K562 (cell line): Measurements from ENCODE around the gene VAT1L. TPM values are rescaled to one million over a fixed set of nuclear protein-coding genes. Genes with fewer than 3 reads are reported as not detected.

Experiments
- ATAC-seq: fragments of 200-7000 bp; cut with Tn5 transposase; 3 replicates; pipeline ENCODE4 v1.9.1; 2020; ENCODE audit warnings: moderate library complexity
- BruUV-seq: library from RNA; stranded (reverse); fragments of 400-500 nt; replicated peaks from 2 replicates; lab custom pipeline; 2021; lab: Mats Ljungman, UMichigan
- CTCF ChIA-PET: fragments of 300-600 bp; formaldehyde crosslinking; extraction: SDS; loops from one replicate; lab custom pipeline; 2021; ENCODE audit warnings: low intra/inter-chr PET ratio; lab: Yijun Ruan, JAX
- POLR2A ChIA-PET: fragments of 300-600, 350-650 bp; sonication (Branson Sonifier 250); formaldehyde crosslinking; extraction: SDS; loops from one replicate; lab custom pipeline; 2021; ENCODE audit warnings: antibody characterized with exemption, inconsistent platforms; lab: Yijun Ruan, JAX
- DNase-seq, 4 experiments: peaks; one replicate each; pipeline versions ENCODE4 v3.0.0 to v3.0.0-alpha.2; 2011 to 2018; ENCODE audit warnings: low spot score in 3 of 4, mixed read lengths in 3 of 4; ENCODE audit errors: extremely low read depth in 1 of 4
- FAIRE-seq: peaks from 2 replicates; lab custom pipeline; 2011; peaks lifted over from hg19 to GRCh38; lab: Jason Lieb, UNC
- H2AFZ ChIP-seq: 2 replicates; pipeline ENCODE4 v1.6.0; 2011; ENCODE audit warnings: low read depth, low read length, control low read depth, inconsistent platforms
- H3K27ac ChIP-seq: fragments of 200-600 bp; 3 replicates; pipeline ENCODE4 v1.8.0; 2011; ENCODE audit warnings: low read depth, mild to moderate bottlenecking, control low read depth, inconsistent platforms, low read length, moderate library complexity, mixed read lengths; ENCODE audit errors: extremely low read depth
- H3K27me3 ChIP-seq, 2 experiments: fragments of 300-600 bp in 1 of 2; 2 replicates in 1 of 2; 3 replicates in 1 of 2; pipeline versions ENCODE4 v1.6.0 to v1.8.0; 2011; ENCODE audit warnings: inconsistent platforms in 2 of 2, low read length in 2 of 2, mild to moderate bottlenecking in 1 of 2, mixed read lengths in 1 of 2, moderate library complexity in 1 of 2; ENCODE audit not compliant: control insufficient read depth in 2 of 2, insufficient read depth in 2 of 2
- H3K36me3 ChIP-seq: fragments of 300-600 bp; 3 replicates; pipeline ENCODE4 v1.8.0; 2011; ENCODE audit warnings: mild to moderate bottlenecking, low read length, inconsistent platforms; ENCODE audit not compliant: control insufficient read depth, insufficient read depth
- H3K4me1 ChIP-seq, 2 experiments: fragments of 200-600 bp in 1 of 2; replicated peaks in 1 of 2; 2 replicates in 1 of 2; 3 replicates in 1 of 2; pipeline versions ENCODE4 v1.5.1 to v1.8.0; 2011; ENCODE audit warnings: inconsistent platforms in 2 of 2, low read length in 2 of 2, mild to moderate bottlenecking in 1 of 2, mixed read lengths in 1 of 2, moderate library complexity in 1 of 2; ENCODE audit not compliant: control insufficient read depth in 2 of 2, insufficient read depth in 2 of 2
- H3K4me2 ChIP-seq: 2 replicates; pipeline ENCODE4 v1.6.1; 2011; ENCODE audit warnings: low read length, control low read depth, inconsistent platforms, mixed read lengths; ENCODE audit not compliant: insufficient read depth
- H3K4me3 ChIP-seq: fragments of 200-600 bp; sonication (generic), shearing (Covaris generic); 2 replicates; pipeline ENCODE4 v1.5.1; 2016; ENCODE audit warnings: control low read depth, inconsistent platforms
- H3K79me2 ChIP-seq: fragments of 200-600 bp; 3 replicates; pipeline ENCODE4 v1.8.0; 2011; ENCODE audit warnings: low read length, inconsistent platforms; ENCODE audit not compliant: control insufficient read depth, insufficient read depth
- H3K9ac ChIP-seq, 2 experiments: 2 replicates each; pipeline versions ENCODE4 v1.6.0 to v1.6.1; 2011; ENCODE audit warnings: low read depth in 2 of 2, low read length in 2 of 2, control low read depth in 1 of 2, inconsistent platforms in 1 of 2, mild to moderate bottlenecking in 1 of 2, mixed read lengths in 1 of 2; ENCODE audit not compliant: insufficient read depth in 1 of 2
- H3K9me1 ChIP-seq: one replicate; pipeline ENCODE4 v1.6.0; 2011; ENCODE audit warnings: inconsistent platforms, mild to moderate bottlenecking, low read length, moderate library complexity; ENCODE audit not compliant: control insufficient read depth, insufficient read depth
- H3K9me3 ChIP-seq: replicated peaks from 2 replicates; pipeline ENCODE4 v1.5.1; 2011; ENCODE audit warnings: low read depth, low read length, inconsistent platforms; ENCODE audit not compliant: control insufficient read depth, insufficient read depth
- H4K20me1 ChIP-seq: replicated peaks from 2 replicates; pipeline ENCODE4 v1.6.1; 2011; ENCODE audit warnings: low read length, inconsistent platforms, mixed read lengths; ENCODE audit not compliant: control insufficient read depth, insufficient read depth
- CXXC5 ChIP-seq: fragments of 250-450 bp; sonication (Bioruptor Pico); IDR thresholded peaks from 2 replicates; pipeline ENCODE4 v1.8.0; 2022; ENCODE audit warnings: inconsistent platforms, mild to moderate bottlenecking, moderate library complexity
- ETS2 ChIP-seq: IDR thresholded peaks from 2 replicates; pipeline ENCODE4 v1.6.1; 2016; ENCODE audit warnings: borderline replicate concordance, missing genetic modification characterization, mild to moderate bottlenecking, moderate library complexity, missing compliant biosample characterization; ENCODE audit not compliant: poor library complexity, severe bottlenecking
- GTF2F1 ChIP-seq: IDR thresholded peaks from 2 replicates; pipeline ENCODE4 v1.6.1; 2011; ENCODE audit warnings: low read depth, low read length, improper control_type of control experiment
- HDGF ChIP-seq: fragments of 450-650 bp; IDR thresholded peaks from 2 replicates; pipeline ENCODE4 v1.6.1; 2016
- KDM2B ChIP-seq: fragments of 250-450 bp; sonication (Bioruptor Pico); IDR thresholded peaks from 2 replicates; pipeline ENCODE4 v1.8.0; 2021; ENCODE audit warnings: mild to moderate bottlenecking, moderate library complexity
- LARP7 ChIP-seq: fragments of 450-650 bp; IDR thresholded peaks from 2 replicates; pipeline ENCODE4 v1.6.1; 2016
- RFX1 ChIP-seq: fragments of 450-650 bp; IDR thresholded peaks from 2 replicates; pipeline ENCODE4 v1.6.1; 2016; ENCODE audit warnings: mild to moderate bottlenecking, moderate library complexity
- RHOXF2B ChIP-seq: fragments of 250-450 bp; sonication (Bioruptor Pico); conservative IDR thresholded peaks from 2 replicates; pipeline ENCODE4 v1.5.1; 2021
- ZKSCAN8 ChIP-seq: fragments of 200-800 bp; sonication (Bioruptor generic); IDR thresholded peaks from 2 replicates; pipeline ENCODE4 v1.6.1; 2016; ENCODE audit warnings: missing genetic modification characterization, missing compliant biosample characterization
- ZNF133 ChIP-seq: fragments of 250-450 bp; sonication (Bioruptor Pico); IDR thresholded peaks from 2 replicates; pipeline ENCODE4 v1.4.0; 2020; ENCODE audit warnings: mild to moderate bottlenecking
- ZNF212 ChIP-seq: fragments of 450-650 bp; formaldehyde crosslinking; IDR thresholded peaks from 2 replicates; pipeline ENCODE4 v1.4.0; 2020; ENCODE audit warnings: mild to moderate bottlenecking
- ZNF57 ChIP-seq: fragments of 450-650 bp; formaldehyde crosslinking; IDR thresholded peaks from 2 replicates; pipeline ENCODE4 v1.4.0; 2020; ENCODE audit warnings: mild to moderate bottlenecking, moderate library complexity
- WGBS: fragments of 100-300 bp; shearing (Covaris generic); methylation state at CpG from one replicate; pipeline ENCODE4 v1.1.6; 2016; ENCODE audit warnings: low coverage, mixed read lengths; ENCODE audit not compliant: insufficient coverage; ENCODE audit errors: missing lambda C conversion rate; 5-methylcytosine and 5-hydroxymethylcytosine counted together
- in situ Hi-C: fragments of 300-500 bp; cut with MboI; formaldehyde crosslinking; loops from 4 replicates; pipeline ENCODE4 v1.15.0; 2018; ENCODE audit warnings: inconsistent platforms, mixed read lengths
- intact Hi-C: fragments of 100-400 bp; cut with micrococcal nuclease; formaldehyde crosslinking; loops from 2 replicates; pipeline ENCODE4 v1.14.2; 2022
- polyA plus RNA-seq, 8 experiments: library from polyadenylated mRNA; depleted of rRNA in 4 of 8; stranded (reverse) in 5 of 8; unstranded in 3 of 8; fragments of >200 nt; fragmentation: Nextera tagmentation in 2 of 8; fragmentation: Illumina TruSeq in 1 of 8; extraction: Ambion mirVana in 2 of 8; extraction: Trizol in 1 of 8; gene quantifications; 2 replicates each; pipeline versions ENCODE4 v1.2.1 to v1.2.3, GENCODE V29; 2011 to 2014; ENCODE audit warnings: inconsistent platforms in 1 of 8, missing spikeins in 1 of 8
- total RNA-seq, 7 experiments: library from RNA; depleted of rRNA in 6 of 7; stranded (reverse); fragments of >200 nt in 6 of 7; fragmentation: Illumina TruSeq in 2 of 7; extraction: Trizol in 2 of 7; gene quantifications; 2 replicates each; pipeline versions ENCODE4 v1.2.1 to v1.2.3, GENCODE V29; 2011 to 2021; ENCODE audit warnings: low replicate concordance in 1 of 7
- TF ChIP-seq, protein P1 (sequence below): fragments of 250-450 bp; sonication (Bioruptor Pico); IDR thresholded peaks from 2 replicates; pipeline ENCODE4 v1.5.0; 2021; ENCODE audit warnings: mild to moderate bottlenecking, moderate library complexity
- TF ChIP-seq, protein P2 (sequence below): fragments of 450-650 bp; formaldehyde crosslinking; IDR thresholded peaks from 2 replicates; pipeline ENCODE4 v1.4.0; 2022; ENCODE audit warnings: mild to moderate bottlenecking, moderate library complexity
- TF ChIP-seq, protein P3 (sequence below): IDR thresholded peaks from 2 replicates; pipeline ENCODE4 v1.6.1; 2016; ENCODE audit warnings: missing genetic modification characterization, missing compliant biosample characterization
- TF ChIP-seq, protein P4 (sequence below): IDR thresholded peaks from 2 replicates; pipeline ENCODE4 v1.6.1; 2011; ENCODE audit warnings: borderline replicate concordance, low read depth, mild to moderate bottlenecking, moderate library complexity, low read length; ENCODE audit not compliant: insufficient read depth, poor library complexity, severe bottlenecking

Gene VAT1L
- total and polyA plus RNA-seq, 9 of the 15 experiments (the other 6 are each of a cell fraction or from before 2014, with no cell fraction given): 0.01 TPM; not detected in 8

DNA sequence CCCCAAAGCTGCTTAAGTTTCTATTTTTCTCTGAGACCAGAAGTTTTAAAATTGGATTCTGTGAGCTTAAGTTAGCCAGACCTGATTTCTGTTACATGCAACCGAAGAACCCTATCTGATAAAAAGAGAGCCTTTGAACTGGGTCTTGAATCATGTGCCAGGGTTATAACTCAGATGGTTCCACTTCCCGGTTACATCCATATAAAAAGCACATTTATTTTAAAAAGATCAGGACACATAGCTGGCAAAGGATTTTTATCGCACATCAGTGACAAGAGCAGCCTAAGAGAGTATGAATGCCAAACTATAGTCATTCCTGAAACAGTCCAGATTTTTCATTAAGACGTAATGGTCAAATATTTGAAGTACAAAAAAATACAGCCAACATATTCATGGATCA lies 201.5 kb downstream of the VAT1L start:
- no peak overlapping the region for H2AFZ ChIP-seq
- no peak overlapping the region for H3K4me2 ChIP-seq
- no peaks in the 10 kb centered on the region for H3K9me1 ChIP-seq
- in situ Hi-C loops: no loop called here
- H3K4me3 ChIP-seq: no peak overlapping the region
- CTCF ChIA-PET: no interaction called here
- intact Hi-C loops: no loop called here
- H3K27me3 ChIP-seq: no peaks in the 10 kb centered on the region
- no peak overlapping the region for H3K9ac ChIP-seq
- no TSS peak for BruUV-seq
- H3K9me3 ChIP-seq: no peaks in the 10 kb centered on the region
- 3% methylated on average over 4 of the region's 4 CpGs for whole genome bisulfite sequencing
- POLR2A ChIA-PET: no interaction called here
- H3K27ac ChIP-seq: no peak overlapping the region
- FAIRE-seq (no peak), ATAC-seq (no peak), DNase-seq (no peak)
- no peaks in the 10 kb centered on the region for H4K20me1 ChIP-seq
- TF ChIP-seq GTF2F1 (no peak), ZKSCAN8 (CRISPR knock-in tag) (no peak), RHOXF2B (CRISPR knock-in tag) (no peak), RFX1 (no peak), CXXC5 (no peak), HDGF (no peak), ZNF212 (no peak), ZNF57 (CRISPR knock-in tag) (no peak), KDM2B (CRISPR knock-in tag) (no peak), ETS2 (tag) (no peak), LARP7 (no peak), ZNF133 (CRISPR knock-in tag) (no peak)
- TF ChIP-seq, protein P1, sequence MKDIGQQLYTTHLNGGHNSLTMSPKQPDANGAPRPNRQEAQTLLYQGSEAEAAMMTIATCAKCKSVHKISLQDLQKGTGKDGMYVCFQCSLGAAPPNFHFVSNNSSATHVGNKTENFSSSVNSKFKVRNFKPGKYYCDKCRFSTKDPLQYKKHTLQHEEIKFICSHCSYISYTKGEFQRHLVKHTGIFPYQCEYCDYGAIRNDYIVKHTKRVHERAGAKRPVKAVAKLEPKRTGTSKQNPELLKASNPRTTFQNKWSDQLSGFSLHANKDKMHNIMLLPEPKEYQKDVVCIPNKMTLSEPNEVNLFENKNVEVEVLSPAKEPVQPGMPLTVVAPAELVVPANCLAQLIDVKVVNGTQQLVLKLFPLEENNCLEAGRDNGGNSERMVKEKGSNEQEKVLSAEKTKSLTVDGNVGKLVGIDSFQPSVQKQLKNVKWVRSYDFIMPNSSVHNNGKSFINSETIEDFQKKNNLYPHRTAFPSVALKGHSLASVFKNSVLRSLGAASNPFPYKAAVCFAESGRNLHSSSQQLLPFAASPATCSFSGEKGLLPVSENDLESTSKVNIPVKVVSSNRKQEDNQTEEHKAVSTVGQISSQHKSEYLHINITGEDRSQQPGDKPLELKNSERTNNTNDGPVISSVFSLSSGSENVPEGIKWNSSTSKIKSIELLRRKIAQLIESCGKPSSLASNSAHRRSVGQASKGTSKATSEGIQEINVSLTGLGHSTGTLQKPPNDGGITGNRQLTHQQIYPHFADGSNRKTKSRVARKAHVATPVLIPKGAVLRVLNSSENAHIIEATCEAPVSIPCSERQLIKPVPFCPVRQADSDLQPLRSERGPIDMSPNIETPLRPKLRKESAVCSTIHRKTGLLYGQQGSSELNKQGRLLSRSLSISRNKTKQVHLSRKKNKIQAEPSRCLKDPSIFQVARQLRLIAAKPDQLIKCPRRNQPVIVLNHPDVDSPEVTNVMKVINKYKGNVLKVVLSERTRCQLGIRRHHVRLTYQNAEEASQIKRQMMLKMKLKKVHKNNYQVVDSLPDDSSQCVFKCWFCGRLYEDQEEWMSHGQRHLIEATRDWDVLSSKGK (CRISPR knock-in tag): no peak
- TF ChIP-seq, protein P2, sequence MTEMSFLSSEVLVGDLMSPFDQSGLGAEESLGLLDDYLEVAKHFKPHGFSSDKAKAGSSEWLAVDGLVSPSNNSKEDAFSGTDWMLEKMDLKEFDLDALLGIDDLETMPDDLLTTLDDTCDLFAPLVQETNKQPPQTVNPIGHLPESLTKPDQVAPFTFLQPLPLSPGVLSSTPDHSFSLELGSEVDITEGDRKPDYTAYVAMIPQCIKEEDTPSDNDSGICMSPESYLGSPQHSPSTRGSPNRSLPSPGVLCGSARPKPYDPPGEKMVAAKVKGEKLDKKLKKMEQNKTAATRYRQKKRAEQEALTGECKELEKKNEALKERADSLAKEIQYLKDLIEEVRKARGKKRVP: no peak
- TF ChIP-seq, protein P3, sequence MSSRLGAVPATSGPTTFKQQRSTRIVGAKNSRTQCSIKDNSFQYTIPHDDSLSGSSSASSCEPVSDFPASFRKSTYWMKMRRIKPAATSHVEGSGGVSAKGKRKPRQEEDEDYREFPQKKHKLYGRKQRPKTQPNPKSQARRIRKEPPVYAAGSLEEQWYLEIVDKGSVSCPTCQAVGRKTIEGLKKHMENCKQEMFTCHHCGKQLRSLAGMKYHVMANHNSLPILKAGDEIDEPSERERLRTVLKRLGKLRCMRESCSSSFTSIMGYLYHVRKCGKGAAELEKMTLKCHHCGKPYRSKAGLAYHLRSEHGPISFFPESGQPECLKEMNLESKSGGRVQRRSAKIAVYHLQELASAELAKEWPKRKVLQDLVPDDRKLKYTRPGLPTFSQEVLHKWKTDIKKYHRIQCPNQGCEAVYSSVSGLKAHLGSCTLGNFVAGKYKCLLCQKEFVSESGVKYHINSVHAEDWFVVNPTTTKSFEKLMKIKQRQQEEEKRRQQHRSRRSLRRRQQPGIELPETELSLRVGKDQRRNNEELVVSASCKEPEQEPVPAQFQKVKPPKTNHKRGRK (tag): no peak
- TF ChIP-seq, protein P4, sequence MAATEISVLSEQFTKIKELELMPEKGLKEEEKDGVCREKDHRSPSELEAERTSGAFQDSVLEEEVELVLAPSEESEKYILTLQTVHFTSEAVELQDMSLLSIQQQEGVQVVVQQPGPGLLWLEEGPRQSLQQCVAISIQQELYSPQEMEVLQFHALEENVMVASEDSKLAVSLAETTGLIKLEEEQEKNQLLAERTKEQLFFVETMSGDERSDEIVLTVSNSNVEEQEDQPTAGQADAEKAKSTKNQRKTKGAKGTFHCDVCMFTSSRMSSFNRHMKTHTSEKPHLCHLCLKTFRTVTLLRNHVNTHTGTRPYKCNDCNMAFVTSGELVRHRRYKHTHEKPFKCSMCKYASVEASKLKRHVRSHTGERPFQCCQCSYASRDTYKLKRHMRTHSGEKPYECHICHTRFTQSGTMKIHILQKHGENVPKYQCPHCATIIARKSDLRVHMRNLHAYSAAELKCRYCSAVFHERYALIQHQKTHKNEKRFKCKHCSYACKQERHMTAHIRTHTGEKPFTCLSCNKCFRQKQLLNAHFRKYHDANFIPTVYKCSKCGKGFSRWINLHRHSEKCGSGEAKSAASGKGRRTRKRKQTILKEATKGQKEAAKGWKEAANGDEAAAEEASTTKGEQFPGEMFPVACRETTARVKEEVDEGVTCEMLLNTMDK: no peak
- no peaks in the 10 kb centered on the region for H3K4me1 ChIP-seq
- H3K36me3 ChIP-seq: no peaks in the 10 kb centered on the region
- no peaks in the 10 kb centered on the region for H3K79me2 ChIP-seq
